ENCODE results near the gene TC2N. TPM values are rescaled to one million over a fixed set of nuclear protein-coding genes. Genes with fewer than 3 reads are reported as not detected.

The TC2N gene
- total and polyA plus RNA-seq, 2 of the 4 experiments (the other 2 are of a cell fraction) = 0.03 to 0.18 TPM

GRCh38 chr14:91902336-91902735, 35.0 kb upstream of the TC2N start:
- in situ Hi-C loops (cut with MboI; ENCODE audit: low sequenced_read_pairs) = no loop called here
- no peak overlapping the region for H4K5ac ChIP-seq (ENCODE audit: low read depth, low read length)

More at GRCh38 chr14:91902336-91902735, 35.0 kb upstream of the TC2N start:
- intact Hi-C loops (cut with micrococcal nuclease) = no loop called here
- no peak overlapping the region for H3K9ac ChIP-seq (ENCODE audit: low read depth, low read length)
- no peak overlapping the region for H3K23ac ChIP-seq (ENCODE audit: low read depth, low read length)
- ATAC-seq (ENCODE audit: low read depth) (no peak), DNase-seq (no peak)
- H2AK9ac ChIP-seq (replicated peaks; ENCODE audit: low read depth, low read length, poor library complexity) = no peak overlapping the region
- TF ChIP-seq FOS (IDR thresholded peaks at IDR 0.05; ENCODE audit: low read depth, low read length) = no peak
- TF ChIP-seq ELK1 (IDR thresholded peaks at IDR 0.05; ENCODE audit: borderline replicate concordance, low read depth, low read length) = no peak
- TF ChIP-seq MXI1 (IDR thresholded peaks at IDR 0.05; ENCODE audit: borderline replicate concordance, low read depth, low read length) = no peak
- TF ChIP-seq CTCF (conservative IDR thresholded peaks at IDR 0.05; ENCODE audit: low read depth, low read length) = no peak
- no peak for TF ChIP-seq MAFK (IDR thresholded peaks at IDR 0.05; ENCODE audit: low read depth, low read length)
- no peak for TF ChIP-seq CEBPB (IDR thresholded peaks at IDR 0.05; ENCODE audit: low read depth, low read length)
- TF ChIP-seq NFE2L2 (IDR thresholded peaks at IDR 0.05; ENCODE audit: low read depth, low read length) = no peak
- TF ChIP-seq BHLHE40 (IDR thresholded peaks at IDR 0.05; ENCODE audit: low read depth, low read length) = no peak
- TF ChIP-seq CHD1 (IDR thresholded peaks at IDR 0.05; ENCODE audit: low read depth, low read length) = no peak
- no peak for TF ChIP-seq MAZ (IDR thresholded peaks at IDR 0.05; ENCODE audit: borderline replicate concordance, low read depth, low read length)
- TF ChIP-seq RFX5 (IDR thresholded peaks at IDR 0.05; ENCODE audit: low read depth, low read length) = no peak
- no peak for TF ChIP-seq RCOR1 (IDR thresholded peaks at IDR 0.05; ENCODE audit: insufficient replicate concordance, low read length)
- no peak for TF ChIP-seq USF2 (IDR thresholded peaks at IDR 0.05; ENCODE audit: low read depth, low read length)
- no peak for TF ChIP-seq RAD21 (IDR thresholded peaks at IDR 0.05; ENCODE audit: low read length)
- no peak for TF ChIP-seq SMC3 (IDR thresholded peaks at IDR 0.05; ENCODE audit: low read depth, low read length)
- no peak overlapping the region for H3K18ac ChIP-seq (ENCODE audit: low read depth, low read length)
- no peak overlapping the region for H2BK15ac ChIP-seq (ENCODE audit: low read depth, low read length)
- H2BK20ac ChIP-seq (ENCODE audit: low read depth, low read length) = no peak overlapping the region
- H4K20me1 ChIP-seq (ENCODE audit: insufficient read depth, low read length) = peaks cover 45% of the 10 kb centered on the region
- no TSS peak for BruUV-seq (replicated peaks)
- H4K91ac ChIP-seq (ENCODE audit: insufficient read depth, low read depth, low read length) = no peak overlapping the region
- no peak overlapping the region for H4K8ac ChIP-seq (ENCODE audit: low read depth in 2 of 2, low read length in 2 of 2)
- H3K14ac ChIP-seq (replicated peaks; ENCODE audit: low read depth, low read length) = no peak overlapping the region
- no peaks in the 10 kb centered on the region; the same call in 1 of the 2 replicates for H3K9me3 ChIP-seq (ENCODE audit: control insufficient read depth, insufficient read depth, low read length)
- H2AK5ac ChIP-seq (ENCODE audit: low read depth, low read length) = no peak overlapping the region
- H3K4ac ChIP-seq (ENCODE audit: low read depth, low read length) = no peak overlapping the region
- H3K4me2 ChIP-seq (ENCODE audit: low read depth, low read length) = no peak overlapping the region
- ChIA-PET CTCF (interaction anchor here (0.5 kb wide), 1 partner anchor 9 kb away, joined by 3 read pairs; no protein-coding TSS in a partner anchor), POLR2A (ENCODE audit: unreplicated experiment) (no interaction called here)
- dilution Hi-C loops (cut with HindIII; ENCODE audit: low sequenced_read_pairs, unreplicated experiment) = no loop called here
- no peaks in the 10 kb centered on the region for H3K27me3 ChIP-seq (ENCODE audit: control insufficient read depth, insufficient read depth, low read length)
- no peak overlapping the region for H2BK5ac ChIP-seq (ENCODE audit: low read depth, low read length, poor library complexity, severe bottlenecking)
- H3K56ac ChIP-seq (ENCODE audit: extremely low read depth, insufficient read depth, low read length) = no peak overlapping the region
- H3K4me1 ChIP-seq (ENCODE audit: control insufficient read depth, insufficient read depth, low read length) = peaks cover 1% of the 10 kb centered on the region; the same call in 1 of the 2 replicates
- H2AFZ ChIP-seq (replicated peaks; ENCODE audit: low read length, poor library complexity) = no peak overlapping the region
- peaks cover 8 to 50% of the 10 kb centered on the region in 2 experiments for H3K79me1 ChIP-seq (ENCODE audit: low read depth in 1 of 2, low read length in 2 of 2)
- no peak overlapping the region for H2BK120ac ChIP-seq (ENCODE audit: low read depth, low read length)
- peaks cover 24% of the 10 kb centered on the region; the same call in 1 of the 2 replicates for H3K9me1 ChIP-seq (ENCODE audit: insufficient read depth, low read length)
- H3K27ac ChIP-seq (ENCODE audit: insufficient read depth, low read length) = no peak overlapping the region
- H3K4me3 ChIP-seq (ENCODE audit: insufficient read depth, low read depth, low read length) = no peak overlapping the region
- peaks cover 9% of the 10 kb centered on the region; the same call in 1 of the 2 replicates for H3K36me3 ChIP-seq (ENCODE audit: control insufficient read depth, insufficient read depth, low read length)
- no CpG with 5 or more reads among the region's 3 CpGs for WGBS, 2 experiments (ENCODE audit: extremely low coverage in 2 of 2, insufficient read length in 1 of 2)
